Kidney (tissue), 14 donors: ENCODE measurements around the gene GKN2. TPM values are rescaled to one million over a fixed set of nuclear protein-coding genes. Genes with fewer than 3 reads are reported as not detected.

ENCODE experiments used
- DNase-seq, 5 donors: peaks; one replicate each; pipeline ENCODE4 v3.0.0-alpha.2; 2013 to 2020
- FAIRE-seq: peaks from 2 replicates; lab custom pipeline; 2012; peaks lifted over from hg19 to GRCh38; lab: Jason Lieb, UNC
- H3K27ac ChIP-seq, 2 donors: one replicate each; pipeline ENCODE4 v1.7.0; 2013; ENCODE audit warnings: low read depth in 2 of 2, low read length in 2 of 2, inconsistent platforms in 1 of 2
- H3K27me3 ChIP-seq: one replicate; pipeline ENCODE4 v1.7.1; 2013; ENCODE audit warnings: low read length, inconsistent platforms; ENCODE audit not compliant: control insufficient read depth, insufficient read depth
- H3K36me3 ChIP-seq, 3 donors: one replicate each; pipeline versions ENCODE4 v1.7.0 to v1.7.1; 2013; ENCODE audit warnings: low read length in 3 of 3, control low read depth in 1 of 3, inconsistent platforms in 1 of 3; ENCODE audit not compliant: insufficient read depth in 3 of 3, control insufficient read depth in 2 of 3
- H3K4me1 ChIP-seq, 3 donors: one replicate each; pipeline versions ENCODE4 v1.7.0 to v1.7.1; 2013; ENCODE audit warnings: low read length in 3 of 3, inconsistent platforms in 1 of 3, low read depth in 1 of 3; ENCODE audit not compliant: control insufficient read depth in 2 of 3, insufficient read depth in 2 of 3
- H3K4me3 ChIP-seq, 3 donors: one replicate each; pipeline versions ENCODE4 v1.7.0 to v1.8.1; 2013; ENCODE audit warnings: low read length in 3 of 3, control low read depth in 1 of 3, inconsistent platforms in 1 of 3
- H3K9ac ChIP-seq, 3 donors: one replicate each; pipeline versions ENCODE4 v1.7.0 to v1.7.1; 2013; ENCODE audit warnings: low read length in 3 of 3, control low read depth in 1 of 3, inconsistent platforms in 1 of 3
- H3K9me3 ChIP-seq, 3 donors: one replicate each; pipeline versions ENCODE4 v1.7.0 to v1.7.1; 2013; ENCODE audit warnings: low read length in 3 of 3, control low read depth in 1 of 3, inconsistent platforms in 1 of 3; ENCODE audit not compliant: control insufficient read depth in 2 of 3, insufficient read depth in 1 of 3
- intact Hi-C: fragments of 100-400 bp; cut with DNase I; formaldehyde crosslinking; loops from one replicate; pipeline ENCODE4 v1.11.1; 2022
- polyA plus RNA-seq: library from polyadenylated mRNA; stranded (reverse); fragments of 350-450 nt; fragmentation: Illumina TruSeq; extraction: RNeasy Lipid Tissue Mini Kit (QIAGEN cat#74804); gene quantifications from one replicate; pipeline ENCODE4 v1.2.3, GENCODE V29; 2014; ENCODE audit warnings: low read depth, low replicate concordance; ENCODE audit not compliant: insufficient read depth
- total RNA-seq: library from RNA; stranded (reverse); fragmentation: NEBNext Ultra II Directional; extraction: Animal tissue kit (Norgen Biotek cat#: 25700); gene quantifications from one replicate; pipeline ENCODE4 v1.2.1, GENCODE V29; 2021
- TF ChIP-seq, protein P1 (sequence below): IDR thresholded peaks from 3 replicates; pipeline ENCODE4 v1.5.1; 2012; ENCODE audit warnings: mild to moderate bottlenecking, moderate library complexity, borderline replicate concordance; ENCODE audit not compliant: insufficient read depth; ENCODE audit errors: extremely low read depth
- donor health status: control.
- donor health status: control.
- donor health status: control.
- donor health status: control.
- donor health status: control.
- donor health status: DM: yes; HTN: yes; CAD: no.
- donor health status: Normal renal cell carcinoma (clear cell type).

The GKN2 gene
- total and polyA plus RNA-seq, 2 donors from 2014 or later = not detected

GRCh38 chr2:68969736-68970490 is 17.2 kb upstream of the GKN2 start:
- Histone ChIP-seq H3K9ac (no peak overlapping the region), H3K27me3 (no peaks in the 10 kb centered on the region), H3K9me3 (no peaks in the 10 kb centered on the region), H3K36me3 (no peaks in the 10 kb centered on the region), H3K4me3 (no peak overlapping the region), H3K4me1 (no peaks in the 10 kb centered on the region), H3K27ac (no peak overlapping the region)
- DNase-seq (no peak), FAIRE-seq (no peak)
- intact Hi-C loops = no loop called here
- TF ChIP-seq, protein P1, sequence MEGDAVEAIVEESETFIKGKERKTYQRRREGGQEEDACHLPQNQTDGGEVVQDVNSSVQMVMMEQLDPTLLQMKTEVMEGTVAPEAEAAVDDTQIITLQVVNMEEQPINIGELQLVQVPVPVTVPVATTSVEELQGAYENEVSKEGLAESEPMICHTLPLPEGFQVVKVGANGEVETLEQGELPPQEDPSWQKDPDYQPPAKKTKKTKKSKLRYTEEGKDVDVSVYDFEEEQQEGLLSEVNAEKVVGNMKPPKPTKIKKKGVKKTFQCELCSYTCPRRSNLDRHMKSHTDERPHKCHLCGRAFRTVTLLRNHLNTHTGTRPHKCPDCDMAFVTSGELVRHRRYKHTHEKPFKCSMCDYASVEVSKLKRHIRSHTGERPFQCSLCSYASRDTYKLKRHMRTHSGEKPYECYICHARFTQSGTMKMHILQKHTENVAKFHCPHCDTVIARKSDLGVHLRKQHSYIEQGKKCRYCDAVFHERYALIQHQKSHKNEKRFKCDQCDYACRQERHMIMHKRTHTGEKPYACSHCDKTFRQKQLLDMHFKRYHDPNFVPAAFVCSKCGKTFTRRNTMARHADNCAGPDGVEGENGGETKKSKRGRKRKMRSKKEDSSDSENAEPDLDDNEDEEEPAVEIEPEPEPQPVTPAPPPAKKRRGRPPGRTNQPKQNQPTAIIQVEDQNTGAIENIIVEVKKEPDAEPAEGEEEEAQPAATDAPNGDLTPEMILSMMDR = no peak

- Histone ChIP-seq H3K27ac (no peak overlapping the region), H3K9ac (no peak overlapping the region), H3K9me3 (no peaks in the 10 kb centered on the region), H3K27me3 (no peaks in the 10 kb centered on the region), H3K36me3 (no peaks in the 10 kb centered on the region), H3K4me1 (no peaks in the 10 kb centered on the region), H3K4me3 (no peak overlapping the region)
- DNase-seq (no peak), FAIRE-seq (no peak)
- intact Hi-C loops = no loop called here
- TF ChIP-seq, protein P1 = no peak
These were observed 15.5 kb upstream of the GKN2 start for GRCh38 chr2:68968221-68968620.

DNA sequence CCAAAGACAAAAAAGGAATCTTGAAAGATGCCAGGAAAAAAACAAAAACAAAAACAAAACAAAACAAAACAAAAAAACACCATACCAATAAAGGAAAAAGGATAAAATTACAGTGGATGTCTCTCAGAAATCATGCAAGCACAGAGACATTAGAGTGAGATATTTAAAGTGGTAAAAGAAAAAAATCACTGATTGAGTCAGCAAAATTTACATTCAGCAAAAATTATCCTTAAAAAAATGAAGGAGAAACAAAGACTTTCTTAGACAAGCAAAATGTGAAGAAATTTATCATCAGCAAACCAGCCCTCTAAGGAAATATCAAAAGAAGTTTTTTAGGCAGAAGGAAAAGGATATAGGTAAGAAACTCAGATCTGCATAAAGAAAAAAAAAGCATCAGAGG is 11.6 kb upstream of the GKN2 start:
- FAIRE-seq (no peak), DNase-seq (no peak)
- Histone ChIP-seq H3K9ac (no peak overlapping the region), H3K9me3 (no peaks in the 10 kb centered on the region), H3K36me3 (no peaks in the 10 kb centered on the region), H3K4me3 (no peak overlapping the region), H3K4me1 (no peaks in the 10 kb centered on the region), H3K27me3 (no peaks in the 10 kb centered on the region), H3K27ac (no peak overlapping the region)
- TF ChIP-seq, protein P1 = no peak
- intact Hi-C loops = no loop called here
